D721Med (cell line): ENCODE measurements around the gene CREBL2.

ENCODE experiments used
- DNase-seq: peaks from one replicate; pipeline ENCODE4 v3.0.0; 2011; ENCODE audit warnings: low spot score; ENCODE audit not compliant: insufficient read length
- FAIRE-seq: peaks from 2 replicates; lab custom pipeline; 2011; peaks lifted over from hg19 to GRCh38; lab: Jason Lieb, UNC
- TF ChIP-seq, protein P1 (sequence below): IDR thresholded peaks from 2 replicates; pipeline ENCODE4 v1.5.1; 2012; ENCODE audit warnings: mild to moderate bottlenecking, control low read depth; ENCODE audit not compliant: insufficient read depth; ENCODE audit errors: missing control alignments

The CREBL2 gene

GRCh38 chr12:12683136-12683697 lies 71.5 kb downstream of the CREBL2 start:
- FAIRE-seq (no peak), DNase-seq (no peak)
- TF ChIP-seq, protein P1, sequence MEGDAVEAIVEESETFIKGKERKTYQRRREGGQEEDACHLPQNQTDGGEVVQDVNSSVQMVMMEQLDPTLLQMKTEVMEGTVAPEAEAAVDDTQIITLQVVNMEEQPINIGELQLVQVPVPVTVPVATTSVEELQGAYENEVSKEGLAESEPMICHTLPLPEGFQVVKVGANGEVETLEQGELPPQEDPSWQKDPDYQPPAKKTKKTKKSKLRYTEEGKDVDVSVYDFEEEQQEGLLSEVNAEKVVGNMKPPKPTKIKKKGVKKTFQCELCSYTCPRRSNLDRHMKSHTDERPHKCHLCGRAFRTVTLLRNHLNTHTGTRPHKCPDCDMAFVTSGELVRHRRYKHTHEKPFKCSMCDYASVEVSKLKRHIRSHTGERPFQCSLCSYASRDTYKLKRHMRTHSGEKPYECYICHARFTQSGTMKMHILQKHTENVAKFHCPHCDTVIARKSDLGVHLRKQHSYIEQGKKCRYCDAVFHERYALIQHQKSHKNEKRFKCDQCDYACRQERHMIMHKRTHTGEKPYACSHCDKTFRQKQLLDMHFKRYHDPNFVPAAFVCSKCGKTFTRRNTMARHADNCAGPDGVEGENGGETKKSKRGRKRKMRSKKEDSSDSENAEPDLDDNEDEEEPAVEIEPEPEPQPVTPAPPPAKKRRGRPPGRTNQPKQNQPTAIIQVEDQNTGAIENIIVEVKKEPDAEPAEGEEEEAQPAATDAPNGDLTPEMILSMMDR, result no peak

DNA sequence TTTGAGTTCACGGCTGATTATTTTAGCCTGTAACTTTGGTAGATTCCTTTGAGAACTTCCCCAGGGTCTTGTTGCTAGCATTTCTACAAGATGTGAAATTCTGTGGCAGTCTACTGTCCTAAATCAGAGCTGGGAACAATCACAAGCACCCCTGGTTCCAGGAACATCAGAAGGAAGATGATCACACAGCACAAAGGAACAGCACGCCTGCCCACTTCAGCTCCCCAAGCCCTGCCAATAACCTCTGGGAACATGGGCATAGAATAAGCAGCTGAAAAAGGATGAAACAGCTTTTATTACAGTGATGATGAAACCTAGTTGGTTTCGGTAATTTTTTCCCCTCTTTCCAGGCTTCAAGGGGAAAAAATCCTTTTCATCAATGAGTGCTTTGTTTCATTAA lies 72.0 kb downstream of the CREBL2 start:
- TF ChIP-seq, protein P1, result no peak
- DNase-seq, result no peak
- FAIRE-seq, result peak; percentile 51

DNA sequence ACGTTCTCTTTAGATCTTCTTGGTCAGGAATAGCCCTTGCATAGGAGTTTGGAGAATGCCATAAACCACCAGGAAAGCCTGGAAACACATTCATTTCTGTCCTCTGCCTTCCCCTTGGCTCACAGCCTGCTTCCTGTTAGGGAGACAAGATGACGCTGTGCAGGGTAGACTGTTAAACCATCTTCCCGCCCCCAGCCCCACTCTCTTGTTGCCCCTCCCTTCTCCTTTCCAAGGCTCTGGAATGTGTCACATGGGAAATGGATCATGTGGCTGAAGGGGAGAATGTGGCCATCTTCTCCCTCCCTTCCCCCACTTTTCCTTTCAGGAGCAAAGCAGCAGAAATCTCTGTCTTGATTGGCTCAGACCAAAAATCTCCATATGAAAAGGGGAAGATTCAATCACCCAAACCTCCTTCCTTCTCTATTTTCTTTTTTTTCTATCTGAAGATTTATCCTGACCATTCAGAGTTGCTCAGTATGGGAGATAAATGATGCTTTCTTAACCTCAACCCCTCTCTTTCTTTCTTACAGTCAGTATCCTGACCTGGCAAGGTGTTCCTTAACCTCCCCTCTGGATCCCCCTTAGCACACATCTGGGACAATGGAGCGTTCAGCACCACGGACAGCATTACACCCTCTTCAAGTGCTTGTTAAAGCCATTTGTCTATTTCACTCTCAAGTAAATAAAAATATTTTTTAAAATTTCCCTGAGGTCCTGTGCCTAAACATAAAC lies 72.9 kb downstream of the CREBL2 start:
- no peak for DNase-seq
- peak; percentile 90 for FAIRE-seq
- TF ChIP-seq, protein P1, result no peak

- DNase-seq (no peak), FAIRE-seq (no peak)
- TF ChIP-seq, protein P1, result no peak
Observed at GRCh38 chr12:12685305-12685704, 73.6 kb downstream of the CREBL2 start.

DNA sequence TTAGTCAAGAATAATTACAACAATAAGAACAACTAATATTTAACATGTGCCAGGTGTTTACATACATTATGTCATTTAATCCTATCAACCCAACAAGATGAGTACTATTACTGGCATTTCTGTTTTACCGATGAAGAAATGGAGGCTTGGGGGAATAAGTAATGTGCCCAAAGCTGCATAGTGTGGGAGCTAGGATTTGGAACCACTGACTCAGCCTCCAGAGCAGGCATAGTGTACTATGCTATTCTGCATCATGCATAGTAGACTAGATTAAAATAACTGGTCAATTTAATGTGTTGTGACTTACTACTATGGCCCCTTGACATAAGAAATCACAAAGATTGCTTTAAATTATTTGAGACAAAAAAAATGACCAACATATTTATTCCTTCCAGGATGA lies 74.8 kb downstream of the CREBL2 start:
- TF ChIP-seq, protein P1, result no peak
- DNase-seq (no peak), FAIRE-seq (no peak)

DNA sequence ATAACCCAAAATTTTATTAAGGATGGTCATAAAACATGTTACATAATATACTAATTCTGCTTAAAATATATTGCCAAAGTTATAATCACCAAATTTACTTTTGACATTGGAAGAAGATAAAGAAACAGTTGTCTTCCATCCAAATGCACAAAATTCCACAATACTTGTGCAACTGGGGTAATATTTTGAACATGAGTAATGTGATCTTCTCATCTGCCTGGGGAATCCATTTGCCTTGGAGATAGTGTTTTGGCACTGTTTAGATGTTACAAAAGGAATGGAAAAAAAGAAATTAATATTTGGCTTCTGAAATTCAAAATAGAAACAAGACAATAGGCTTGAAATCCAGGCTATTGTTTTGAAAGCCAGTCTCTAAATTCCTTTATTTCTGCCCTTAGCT lies 75.2 kb downstream of the CREBL2 start:
- FAIRE-seq (no peak), DNase-seq (no peak)
- TF ChIP-seq, protein P1, result no peak

- FAIRE-seq, result no peak
- no peak for DNase-seq
- TF ChIP-seq, protein P1, result no peak
Observed at GRCh38 chr12:12689647-12690300, 78.1 kb downstream of the CREBL2 start.
